H1 (cell line): ENCODE results near the gene SS18L1. TPM values are rescaled to one million over a fixed set of nuclear protein-coding genes. Genes with fewer than 3 reads are reported as not detected.

ENCODE experiments used
- CTCF ChIA-PET: fragments of 300-600 bp; sonication (Branson Sonifier 250); formaldehyde crosslinking; loops from one replicate; lab custom pipeline; 2021; ENCODE audit not compliant: partially characterized antibody; lab: Charles Lee
- POLR2A ChIA-PET: fragments of 300-600 bp; sonication (Branson Sonifier 250); formaldehyde crosslinking; loops from one replicate; lab custom pipeline; 2021; ENCODE audit warnings: inconsistent platforms; ENCODE audit not compliant: partially characterized antibody; lab: Charles Lee
- DNase-seq, 2 experiments: peaks; one replicate each; pipeline versions ENCODE4 v3.0.0 to v3.0.0-alpha.2; 2010 to 2022; ENCODE audit warnings: low spot score in 2 of 2, low read depth in 1 of 2, mixed read lengths in 1 of 2
- FAIRE-seq: peaks from 2 replicates; lab custom pipeline; 2011; peaks lifted over from hg19 to GRCh38; lab: Jason Lieb, UNC
- H2AFZ ChIP-seq: 2 replicates; pipeline ENCODE4 v1.8.1; 2012; ENCODE audit warnings: low read length, inconsistent platforms
- H2AK5ac ChIP-seq: 2 replicates; pipeline ENCODE4 v1.6.1; 2013; ENCODE audit warnings: low read depth, low read length
- H2BK120ac ChIP-seq: replicated peaks from 2 replicates; pipeline ENCODE3; 2013; ENCODE audit warnings: low read depth, low read length, inconsistent platforms
- H2BK12ac ChIP-seq: 2 replicates; pipeline ENCODE4 v1.6.1; 2013; ENCODE audit warnings: low read depth, low read length
- H2BK15ac ChIP-seq: 2 replicates; pipeline ENCODE4 v1.6.1; 2013; ENCODE audit warnings: low read length
- H2BK20ac ChIP-seq: 2 replicates; pipeline ENCODE4 v1.6.1; 2013; ENCODE audit warnings: low read length
- H2BK5ac ChIP-seq: 2 replicates; pipeline ENCODE4 v1.6.1; 2013; ENCODE audit warnings: low read depth, low read length
- H3K14ac ChIP-seq: 2 replicates; pipeline ENCODE4 v1.6.1; 2013; ENCODE audit warnings: inconsistent platforms; ENCODE audit not compliant: insufficient read length
- H3K18ac ChIP-seq: 2 replicates; pipeline ENCODE4 v1.6.1; 2013; ENCODE audit warnings: low read length; ENCODE audit errors: extremely low read depth
- H3K23ac ChIP-seq: 2 replicates; pipeline ENCODE4 v1.6.1; 2013; ENCODE audit warnings: inconsistent platforms; ENCODE audit not compliant: insufficient read length
- H3K23me2 ChIP-seq: 2 replicates; pipeline ENCODE4 v1.6.1; 2013; ENCODE audit warnings: low read depth, low read length
- H3K27ac ChIP-seq: 2 replicates; pipeline ENCODE4 v1.6.1; 2011; ENCODE audit warnings: low read depth, low read length, inconsistent platforms
- H3K27me3 ChIP-seq, 4 experiments: replicated peaks in 1 of 4; 1 replicate in 1 of 4; 2 replicates in 3 of 4; pipeline versions ENCODE4 v1.6.1 to v1.8.1; 2011 to 2013; ENCODE audit warnings: low read length in 3 of 4, mild to moderate bottlenecking in 3 of 4, inconsistent platforms in 2 of 4, mixed read lengths in 2 of 4, moderate library complexity in 1 of 4; ENCODE audit not compliant: control insufficient read depth in 3 of 4, insufficient read depth in 3 of 4; ENCODE audit errors: extremely low read depth in 1 of 4
- H3K36me3 ChIP-seq, 4 experiments: 2 replicates each; pipeline versions ENCODE4 v1.6.1 to v1.8.1; 2011 to 2013; ENCODE audit warnings: mild to moderate bottlenecking in 4 of 4, low read length in 3 of 4, moderate library complexity in 2 of 4, control low read depth in 1 of 4, inconsistent platforms in 1 of 4; ENCODE audit not compliant: insufficient read depth in 4 of 4, control insufficient read depth in 2 of 4
- H3K4ac ChIP-seq: replicated peaks from 2 replicates; pipeline ENCODE3; 2013; ENCODE audit warnings: low read length, low read depth, mixed read lengths, inconsistent platforms; ENCODE audit not compliant: insufficient read length
- H3K4me1 ChIP-seq, 4 experiments: replicated peaks in 1 of 4; 1 replicate in 1 of 4; 2 replicates in 3 of 4; pipeline versions ENCODE4 v1.6.1 to v1.8.1; 2011 to 2013; ENCODE audit warnings: low read length in 3 of 4, inconsistent platforms in 2 of 4, mixed read lengths in 1 of 4; ENCODE audit not compliant: insufficient read depth in 4 of 4, control insufficient read depth in 3 of 4
- H3K4me2 ChIP-seq, 2 experiments: 2 replicates each; pipeline versions ENCODE4 v1.6.1 to v1.8.1; 2011 to 2013; ENCODE audit warnings: low read depth in 2 of 2, low read length in 2 of 2, control low read depth in 1 of 2, inconsistent platforms in 1 of 2, mild to moderate bottlenecking in 1 of 2; ENCODE audit not compliant: insufficient read depth in 1 of 2
- H3K4me3 ChIP-seq, 4 experiments: fragments of 200-600, 300-600 bp in 1 of 4; sonication (generic), shearing (Covaris generic), sonication (Bioruptor Twin) in 1 of 4; 2 replicates each; pipeline versions ENCODE4 v1.5.1 to v1.8.1; 2011 to 2016; ENCODE audit warnings: low read length in 4 of 4, low read depth in 3 of 4, control low read depth in 2 of 4, inconsistent platforms in 2 of 4, mild to moderate bottlenecking in 2 of 4, mixed read lengths in 1 of 4, moderate library complexity in 1 of 4; ENCODE audit not compliant: insufficient read depth in 2 of 4; ENCODE audit errors: extremely low read depth in 1 of 4
- H3K56ac ChIP-seq: replicated peaks from 2 replicates; pipeline ENCODE3; 2013; ENCODE audit warnings: low read depth, mild to moderate bottlenecking, mixed read lengths, low read length, inconsistent platforms; ENCODE audit not compliant: insufficient read length
- H3K79me1 ChIP-seq: 2 replicates; pipeline ENCODE4 v1.6.1; 2013; ENCODE audit warnings: low read depth, low read length, control low read depth
- H3K79me2 ChIP-seq, 2 experiments: 2 replicates each; pipeline versions ENCODE4 v1.6.1 to v1.8.1; 2012 to 2013; ENCODE audit warnings: low read length in 2 of 2, mild to moderate bottlenecking in 2 of 2, inconsistent platforms in 1 of 2; ENCODE audit not compliant: insufficient read depth in 2 of 2, control insufficient read depth in 1 of 2
- H3K9ac ChIP-seq, 4 experiments: replicated peaks in 1 of 4; 1 replicate in 1 of 4; 2 replicates in 3 of 4; pipeline versions ENCODE4 v1.6.1 to v1.8.1; 2011 to 2013; ENCODE audit warnings: low read depth in 3 of 4, low read length in 3 of 4, control low read depth in 2 of 4, mild to moderate bottlenecking in 2 of 4, moderate library complexity in 2 of 4, inconsistent platforms in 1 of 4; ENCODE audit errors: extremely low read depth in 1 of 4
- H3K9me3 ChIP-seq, 2 experiments: 2 replicates each; pipeline versions ENCODE4 v1.6.1 to v1.8.1; 2012 to 2013; ENCODE audit warnings: mild to moderate bottlenecking in 2 of 2, moderate library complexity in 2 of 2, control low read depth in 1 of 2, inconsistent platforms in 1 of 2, low read depth in 1 of 2, low read length in 1 of 2, mixed read lengths in 1 of 2; ENCODE audit not compliant: insufficient read depth in 2 of 2
- H4K20me1 ChIP-seq, 2 experiments: replicated peaks in 1 of 2; 2 replicates each; pipeline versions ENCODE3 to v1.8.1; 2011 to 2013; ENCODE audit warnings: inconsistent platforms in 2 of 2, low read length in 2 of 2, mild to moderate bottlenecking in 1 of 2; ENCODE audit not compliant: insufficient read depth in 2 of 2, control insufficient read depth in 1 of 2
- H4K5ac ChIP-seq: 2 replicates; pipeline ENCODE4 v1.6.1; 2013; ENCODE audit warnings: low read length, low read depth, mixed read lengths, inconsistent platforms; ENCODE audit not compliant: insufficient read length
- H4K8ac ChIP-seq: 2 replicates; pipeline ENCODE4 v1.8.0; 2013; ENCODE audit warnings: mild to moderate bottlenecking, moderate library complexity, low read length, inconsistent platforms; ENCODE audit not compliant: insufficient read depth; ENCODE audit errors: extremely low read depth
- H4K91ac ChIP-seq: replicated peaks from 2 replicates; pipeline ENCODE3; 2013; ENCODE audit warnings: low read length, mixed read lengths, inconsistent platforms; ENCODE audit not compliant: insufficient read length
- POLR2AphosphoS5 ChIP-seq: IDR thresholded peaks from 2 replicates; pipeline ENCODE4 v1.6.1; 2011; ENCODE audit warnings: low read depth, low read length
- RXRA ChIP-seq: IDR thresholded peaks from 2 replicates; pipeline ENCODE4 v1.6.1; 2011; ENCODE audit warnings: low read depth, mild to moderate bottlenecking, low read length, moderate library complexity; ENCODE audit not compliant: insufficient read depth
- WGBS, 2 experiments: shearing (Covaris generic) in 1 of 2; methylation state at CpG; one replicate each; pipeline versions ENCODE4 v1.1.6 to v1.1.7; 2013 to 2015; ENCODE audit warnings: low lambda C conversion rate in 2 of 2, mixed read lengths in 2 of 2, inconsistent platforms in 1 of 2, low coverage in 1 of 2, missing lambda C conversion rate in 1 of 2; ENCODE audit not compliant: insufficient replicate concordance in 2 of 2, insufficient coverage in 1 of 2, insufficient read length in 1 of 2; ENCODE audit errors: extremely low coverage in 1 of 2, missing lambda C conversion rate in 1 of 2; 5-methylcytosine and 5-hydroxymethylcytosine counted together
- polyA plus RNA-seq, 7 experiments: library from polyadenylated mRNA; depleted of rRNA in 3 of 7; stranded (reverse) in 5 of 7; unstranded in 2 of 7; fragments of >200 nt in 5 of 7; fragments of 200-250 nt in 2 of 7; gene quantifications; 1 replicate in 5 of 7; 2 replicates in 1 of 7; 4 replicates in 1 of 7; pipeline versions ENCODE4 v1.2.1 to v1.2.3, GENCODE V29; 2011 to 2013; ENCODE audit warnings: missing spikeins in 2 of 7, mixed read lengths in 2 of 7
- total RNA-seq: library from RNA; stranded (reverse); fragmentation: NEBNext Ultra II Directional; extraction: Animal tissue kit (Norgen Biotek cat#: 25700); gene quantifications from 2 replicates; pipeline ENCODE4 v1.2.1, GENCODE V29; 2021

SS18L1 gene
- total and polyA plus RNA-seq, 2 of the 8 experiments (the other 6 are each of a cell fraction or from before 2014, with no cell fraction given): 28.4 to 29.7 TPM

GRCh38 chr20:62177307-62177706, 33.7 kb downstream of the SS18L1 start:
- Histone ChIP-seq H2BK120ac (no peak overlapping the region), H3K79me2 (no peaks in the 10 kb centered on the region), H2BK5ac (no peak overlapping the region), H3K27me3 (no peaks in the 10 kb centered on the region), H3K4ac (no peak overlapping the region), H4K5ac (no peak overlapping the region), H3K79me1 (no peaks in the 10 kb centered on the region), H3K23ac (no peak overlapping the region), H3K14ac (no peak overlapping the region), H3K36me3 (peaks cover 2 to 26% (median 13%) of the 10 kb centered on the region in 4 experiments; a peak in 6 of 8 replicates), H2AK5ac (no peak overlapping the region), H3K9me3 (no peaks in the 10 kb centered on the region), H3K27ac (no peak overlapping the region), H2BK12ac (no peak overlapping the region), H2BK20ac (no peak overlapping the region), H2AFZ (no peak overlapping the region), H3K56ac (no peak overlapping the region), H3K18ac (no peak overlapping the region), H4K8ac (no peak overlapping the region), H3K4me3 (no peak overlapping the region), H3K9ac (no peak overlapping the region), H3K4me2 (no peak overlapping the region), H3K4me1 (no peaks in the 10 kb centered on the region; a peak in 1 of 7 replicates), H4K91ac (no peak overlapping the region), H3K23me2 (peaks cover under 1% of the 10 kb centered on the region), H2BK15ac (no peak overlapping the region), H4K20me1 (peaks cover 0 to 4% of the 10 kb centered on the region in 2 experiments)
- no peak for TF ChIP-seq RXRA
- TF ChIP-seq POLR2AphosphoS5: 0 out of 2 replicates have a peak, but pooled peaks have one; percentile 2
- WGBS, 2 experiments: 93% methylated on average over 9 of the region's 9 CpGs; no CpG with 5 or more reads in 1 of the 2 experiments
- no peak for DNase-seq
- FAIRE-seq: no peak
- POLR2A ChIA-PET: interaction anchor here (0.6 kb wide), 1 partner anchor 181 kb away, joined by 3 read pairs; no protein-coding TSS in a partner anchor
- CTCF ChIA-PET: interaction anchor here (0.6 to 2.0 kb wide), 3 partner anchors 11 to 148 kb away, joined by 3 to 6 read pairs (median 4); no protein-coding TSS in a partner anchor
